KMS-11 (cell line): ENCODE measurements around the gene TOR4A.

Experiments used
- H2AFZ ChIP-seq: fragments of 200-600 bp; sonication (generic); 2 replicates; pipeline ENCODE4 v1.6.1; 2016; ENCODE audit warnings: antibody characterized with exemption, mixed run types, low read depth
- H3K27ac ChIP-seq: fragments of 200-600 bp; sonication (generic); 2 replicates; pipeline ENCODE4 v1.6.1; 2016; ENCODE audit warnings: mild to moderate bottlenecking, mixed run types
- H3K27me3 ChIP-seq: fragments of 200-600 bp; sonication (generic); 2 replicates; pipeline ENCODE4 v1.6.1; 2017; ENCODE audit warnings: mild to moderate bottlenecking, low read depth, mixed run types, moderate library complexity; ENCODE audit not compliant: insufficient read depth
- H3K36me3 ChIP-seq: fragments of 200-600 bp; sonication (generic); 2 replicates; pipeline ENCODE4 v1.6.1; 2017; ENCODE audit warnings: mild to moderate bottlenecking, mixed run types; ENCODE audit not compliant: insufficient read depth
- H3K4me1 ChIP-seq: fragments of 200-600 bp; sonication (generic); 2 replicates; pipeline ENCODE4 v1.6.1; 2016; ENCODE audit warnings: mild to moderate bottlenecking, low read depth, mixed run types; ENCODE audit not compliant: poor library complexity, severe bottlenecking
- H3K4me2 ChIP-seq: fragments of 200-600 bp; sonication (generic); 2 replicates; pipeline ENCODE4 v1.7.0; 2016; ENCODE audit warnings: mild to moderate bottlenecking, mixed run types
- H3K4me3 ChIP-seq: fragments of 200-600 bp; sonication (generic); IDR thresholded peaks from 2 replicates; pipeline ENCODE4 v1.6.1; 2017; ENCODE audit warnings: low read depth, low read length, mixed read lengths; ENCODE audit not compliant: insufficient read depth
- H3K79me2 ChIP-seq: fragments of 200-600 bp; sonication (generic); 2 replicates; pipeline ENCODE4 v1.6.1; 2016; ENCODE audit warnings: low read depth, mixed run types; ENCODE audit not compliant: insufficient read depth
- H3K9ac ChIP-seq: fragments of 200-600 bp; sonication (generic); 2 replicates; pipeline ENCODE4 v1.6.1; 2016; ENCODE audit warnings: mild to moderate bottlenecking, mixed run types
- H4K20me1 ChIP-seq: fragments of 200-600 bp; sonication (generic); 2 replicates; pipeline ENCODE4 v1.6.1; 2016; ENCODE audit warnings: mild to moderate bottlenecking, mixed run types; ENCODE audit not compliant: insufficient read depth
- CTCF ChIP-seq: fragments of 200-600 bp; sonication (generic); conservative IDR thresholded peaks from 2 replicates; pipeline ENCODE4 v1.6.1; 2017; ENCODE audit warnings: low read depth, mild to moderate bottlenecking, antibody characterized with exemption, low read length, moderate library complexity, mixed read lengths

TOR4A gene

GRCh38 chr9:137316012-137316981, 38.8 kb downstream of the TOR4A start:
- H3K4me2 ChIP-seq: no peak overlapping the region
- peak overlapping the region; percentile 14; the same call in 1 of the 2 replicates for H2AFZ ChIP-seq
- TF ChIP-seq CTCF: no peak
- H3K4me1 ChIP-seq: no peaks in the 10 kb centered on the region
- peaks cover 2% of the 10 kb centered on the region; the same call in 1 of the 2 replicates for H3K27me3 ChIP-seq
- no peaks in the 10 kb centered on the region for H4K20me1 ChIP-seq
- H3K27ac ChIP-seq: no peak overlapping the region
- H3K9ac ChIP-seq: peak overlapping the region; percentile 12; the same call in 1 of the 2 replicates
- no peaks in the 10 kb centered on the region for H3K36me3 ChIP-seq
- H3K4me3 ChIP-seq: no peak overlapping the region
- H3K79me2 ChIP-seq: no peaks in the 10 kb centered on the region

- no peak for TF ChIP-seq CTCF
- Histone ChIP-seq H3K4me3 (no peak overlapping the region), H3K27me3 (peaks cover 2% of the 10 kb centered on the region; the same call in 1 of the 2 replicates), H3K9ac (no peak overlapping the region), H3K4me1 (no peaks in the 10 kb centered on the region), H3K79me2 (no peaks in the 10 kb centered on the region), H4K20me1 (no peaks in the 10 kb centered on the region), H2AFZ (no peak overlapping the region), H3K4me2 (no peak overlapping the region), H3K36me3 (no peaks in the 10 kb centered on the region), H3K27ac (no peak overlapping the region)
Measured at GRCh38 chr9:137317021-137317717, 39.6 kb downstream of the TOR4A start.

- Histone ChIP-seq H2AFZ (no peak overlapping the region), H3K4me2 (no peak overlapping the region), H3K4me3 (no peak overlapping the region), H3K79me2 (no peaks in the 10 kb centered on the region), H3K36me3 (no peaks in the 10 kb centered on the region), H3K27me3 (peaks cover 2% of the 10 kb centered on the region; the same call in 1 of the 2 replicates), H3K9ac (no peak overlapping the region), H4K20me1 (no peaks in the 10 kb centered on the region), H3K4me1 (no peaks in the 10 kb centered on the region), H3K27ac (no peak overlapping the region)
- TF ChIP-seq CTCF: no peak
Measured at GRCh38 chr9:137317718-137318511, 40.4 kb downstream of the TOR4A start.

GRCh38 chr9:137318602-137319001, 41.1 kb downstream of the TOR4A start:
- Histone ChIP-seq H3K4me2 (no peak overlapping the region), H3K4me3 (no peak overlapping the region), H2AFZ (no peak overlapping the region), H3K79me2 (no peaks in the 10 kb centered on the region), H4K20me1 (no peaks in the 10 kb centered on the region), H3K27ac (no peak overlapping the region), H3K4me1 (no peaks in the 10 kb centered on the region), H3K36me3 (no peaks in the 10 kb centered on the region), H3K27me3 (peaks cover 2% of the 10 kb centered on the region; the same call in 1 of the 2 replicates), H3K9ac (no peak overlapping the region)
- TF ChIP-seq CTCF: no peak
